GM18498 (cell line): ENCODE results near the gene DAAM1.

Experiments
- ATAC-seq: cut with Tn5 transposase; IDR thresholded peaks from one replicate; pipeline ENCODE4 v1.9.1; 2021; ENCODE audit warnings: mild to moderate bottlenecking, moderate library complexity; ENCODE audit not compliant: unreplicated experiment

Gene DAAM1

GRCh38 chr14:59407246-59408010 lies 219.0 kb downstream of the DAAM1 start:
- no peak for ATAC-seq

DNA sequence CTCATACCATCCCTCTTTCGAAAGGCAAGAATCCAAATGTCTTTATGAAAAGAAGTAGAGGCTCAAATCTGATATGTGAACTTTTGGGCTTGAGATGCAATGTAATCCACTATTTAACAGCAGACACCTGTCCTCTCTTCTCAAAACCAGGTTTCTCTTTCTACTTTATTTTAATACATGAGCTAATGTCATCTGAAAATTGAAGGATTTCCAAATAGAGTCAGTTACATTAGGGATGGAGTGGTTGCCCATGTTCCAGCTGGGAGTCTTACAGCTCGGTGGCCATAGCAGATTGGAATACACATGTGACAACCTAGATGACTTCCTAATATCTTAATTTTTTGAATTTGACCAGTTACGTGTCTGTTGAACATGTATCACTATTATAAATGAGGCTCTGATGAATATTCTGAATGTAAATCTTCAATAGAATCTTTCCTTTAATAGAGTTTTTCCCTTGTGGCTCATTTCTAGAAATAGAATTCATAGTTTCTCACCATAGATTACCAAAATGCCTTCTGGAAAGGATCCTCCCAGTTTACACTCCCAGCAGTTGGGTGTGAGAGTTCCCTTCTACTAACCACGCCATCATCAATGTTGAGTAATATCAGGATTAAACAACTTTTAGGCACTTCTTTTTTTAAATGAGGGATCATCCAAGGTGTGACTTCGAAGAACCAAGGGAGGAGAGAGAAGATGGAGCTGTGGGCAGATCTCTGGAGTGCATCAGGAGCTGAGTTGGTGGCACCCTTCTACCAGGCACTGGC lies 227.6 kb downstream of the DAAM1 start:
- ATAC-seq: no peak

GRCh38 chr14:59417311-59417710 lies 228.8 kb downstream of the DAAM1 start:
- ATAC-seq: no peak

DNA sequence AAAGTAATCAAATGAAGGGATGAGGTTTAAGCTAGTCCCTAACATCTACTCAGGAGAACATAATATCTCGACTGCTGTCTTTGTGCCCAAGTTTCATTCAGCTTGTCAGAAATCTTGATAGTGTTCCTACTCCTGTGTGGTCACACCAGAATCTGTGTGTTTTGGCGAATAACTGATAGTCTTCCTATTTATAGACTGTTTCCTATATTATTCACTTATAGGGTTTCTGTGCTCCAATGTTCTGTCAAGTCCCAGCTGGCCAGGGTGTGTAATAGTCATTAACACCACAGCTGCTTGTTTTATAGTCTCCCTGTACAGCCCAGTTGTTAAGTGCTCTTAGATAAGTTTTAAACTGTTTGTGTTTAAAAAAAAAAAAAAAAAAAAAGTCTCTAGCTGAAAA lies 230.8 kb downstream of the DAAM1 start:
- ATAC-seq: no peak
